Measurements from ENCODE around the gene DDX18.

Gene DDX18

DNA sequence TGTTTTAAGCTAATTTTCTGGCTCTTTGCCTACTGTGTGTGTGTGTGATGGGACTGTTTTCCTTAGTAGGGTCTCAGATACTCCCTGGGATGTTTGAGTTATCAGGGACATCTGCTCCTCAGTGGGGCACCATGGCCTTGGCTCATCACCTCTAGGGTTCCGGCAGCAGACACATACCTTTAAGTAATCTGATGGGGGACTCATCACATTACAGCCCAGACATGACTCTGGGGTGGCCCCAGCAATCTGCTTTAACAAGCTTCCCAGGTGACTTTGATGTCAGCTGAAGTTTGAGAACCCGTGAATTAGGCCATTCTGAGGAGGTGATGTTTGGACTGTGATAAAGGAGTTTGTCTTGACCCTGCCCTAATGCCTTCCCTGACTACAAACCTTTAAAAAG is 38.8 kb downstream of the DDX18 start:
- H3K4me2 ChIP-seq (ENCODE audit: low read length) = no peak overlapping the region

DNA sequence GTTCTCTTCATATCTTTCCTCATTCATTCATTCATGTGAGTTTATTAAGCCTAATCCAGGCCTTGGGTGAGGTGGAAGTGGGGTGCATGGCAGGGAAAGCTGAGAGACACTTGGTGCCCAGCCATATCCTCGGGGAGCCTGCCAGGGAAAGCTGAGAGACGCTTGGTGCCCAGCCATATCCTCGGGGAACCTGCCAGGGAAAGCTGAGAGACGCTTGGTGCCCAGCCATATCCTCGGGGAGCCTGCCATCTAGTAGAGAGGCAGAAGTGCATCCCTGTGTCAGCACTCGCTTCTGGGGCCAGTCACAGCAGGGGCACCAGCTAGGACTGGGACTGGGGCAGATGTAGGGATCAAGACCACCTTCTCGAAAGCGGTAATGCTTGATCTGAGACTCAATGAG is 39.4 kb downstream of the DDX18 start:
- Histone ChIP-seq H3K9me3 (ENCODE audit: control insufficient read depth, low read length) (no peaks in the 10 kb centered on the region), H3K4me1 (peaks cover 57% of the 10 kb centered on the region), H3K4me3 (ENCODE audit: low read depth, low read length) (no peak overlapping the region), H3K36me3 (ENCODE audit: control insufficient read depth, insufficient read depth, low read length) (no peaks in the 10 kb centered on the region), H2AFZ (peak overlapping the region; percentile 68), H3K9ac (no peak overlapping the region), H3K27me3 (ENCODE audit: control insufficient read depth, insufficient read depth, low read length) (no peaks in the 10 kb centered on the region), H3K4me2 (ENCODE audit: low read length) (no peak overlapping the region), H3K79me2 (no peaks in the 10 kb centered on the region), H3K27ac (peak overlapping the region; percentile 88)
- TF ChIP-seq, protein P1, sequence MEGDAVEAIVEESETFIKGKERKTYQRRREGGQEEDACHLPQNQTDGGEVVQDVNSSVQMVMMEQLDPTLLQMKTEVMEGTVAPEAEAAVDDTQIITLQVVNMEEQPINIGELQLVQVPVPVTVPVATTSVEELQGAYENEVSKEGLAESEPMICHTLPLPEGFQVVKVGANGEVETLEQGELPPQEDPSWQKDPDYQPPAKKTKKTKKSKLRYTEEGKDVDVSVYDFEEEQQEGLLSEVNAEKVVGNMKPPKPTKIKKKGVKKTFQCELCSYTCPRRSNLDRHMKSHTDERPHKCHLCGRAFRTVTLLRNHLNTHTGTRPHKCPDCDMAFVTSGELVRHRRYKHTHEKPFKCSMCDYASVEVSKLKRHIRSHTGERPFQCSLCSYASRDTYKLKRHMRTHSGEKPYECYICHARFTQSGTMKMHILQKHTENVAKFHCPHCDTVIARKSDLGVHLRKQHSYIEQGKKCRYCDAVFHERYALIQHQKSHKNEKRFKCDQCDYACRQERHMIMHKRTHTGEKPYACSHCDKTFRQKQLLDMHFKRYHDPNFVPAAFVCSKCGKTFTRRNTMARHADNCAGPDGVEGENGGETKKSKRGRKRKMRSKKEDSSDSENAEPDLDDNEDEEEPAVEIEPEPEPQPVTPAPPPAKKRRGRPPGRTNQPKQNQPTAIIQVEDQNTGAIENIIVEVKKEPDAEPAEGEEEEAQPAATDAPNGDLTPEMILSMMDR (IDR thresholded peaks at IDR 0.05) = no peak

More for the DNA sequence above, 38.8 kb downstream of the DDX18 start:
- Histone ChIP-seq H3K4me1 (peaks cover 57% of the 10 kb centered on the region), H3K27me3 (ENCODE audit: control insufficient read depth, insufficient read depth, low read length) (no peaks in the 10 kb centered on the region), H3K36me3 (ENCODE audit: control insufficient read depth, insufficient read depth, low read length) (no peaks in the 10 kb centered on the region), H3K9me3 (ENCODE audit: control insufficient read depth, low read length) (no peaks in the 10 kb centered on the region), H3K9ac (no peak overlapping the region), H2AFZ (peak overlapping the region; percentile 68), H3K27ac (peak overlapping the region; percentile 88), H3K79me2 (no peaks in the 10 kb centered on the region), H3K4me3 (ENCODE audit: low read depth, low read length) (no peak overlapping the region)
- TF ChIP-seq, protein P1 (IDR thresholded peaks at IDR 0.05) = no peak

DNA sequence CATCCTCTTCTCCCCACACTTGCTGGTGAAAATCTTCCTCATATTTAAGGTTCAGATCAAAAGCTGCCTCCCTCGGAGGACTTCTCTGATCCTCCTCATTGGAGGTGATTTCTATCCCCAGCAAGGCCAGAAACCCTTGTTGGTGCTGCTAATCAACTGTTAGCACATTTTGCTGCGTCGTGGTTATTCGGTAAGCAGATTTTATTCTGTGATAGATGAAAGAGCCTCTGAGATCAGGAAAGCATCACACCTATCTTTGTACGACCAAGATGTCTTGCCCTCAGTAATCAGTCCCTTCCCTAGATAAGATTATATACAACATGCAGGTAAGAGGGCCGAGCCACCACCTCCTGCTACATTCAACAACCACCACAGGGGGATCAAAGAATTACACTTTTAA is 40.1 kb downstream of the DDX18 start:
- Histone ChIP-seq H3K4me1 (peaks cover 56% of the 10 kb centered on the region), H3K4me3 (ENCODE audit: low read depth, low read length) (no peak overlapping the region), H3K9me3 (ENCODE audit: control insufficient read depth, low read length) (no peaks in the 10 kb centered on the region), H3K4me2 (ENCODE audit: low read length) (no peak overlapping the region), H3K79me2 (no peaks in the 10 kb centered on the region), H2AFZ (peak overlapping the region; percentile 68), H3K27ac (peak overlapping the region; percentile 88), H3K27me3 (ENCODE audit: control insufficient read depth, insufficient read depth, low read length) (no peaks in the 10 kb centered on the region), H3K36me3 (ENCODE audit: control insufficient read depth, insufficient read depth, low read length) (no peaks in the 10 kb centered on the region), H3K9ac (no peak overlapping the region)
- TF ChIP-seq, protein P1 (IDR thresholded peaks at IDR 0.05) = no peak

DNA sequence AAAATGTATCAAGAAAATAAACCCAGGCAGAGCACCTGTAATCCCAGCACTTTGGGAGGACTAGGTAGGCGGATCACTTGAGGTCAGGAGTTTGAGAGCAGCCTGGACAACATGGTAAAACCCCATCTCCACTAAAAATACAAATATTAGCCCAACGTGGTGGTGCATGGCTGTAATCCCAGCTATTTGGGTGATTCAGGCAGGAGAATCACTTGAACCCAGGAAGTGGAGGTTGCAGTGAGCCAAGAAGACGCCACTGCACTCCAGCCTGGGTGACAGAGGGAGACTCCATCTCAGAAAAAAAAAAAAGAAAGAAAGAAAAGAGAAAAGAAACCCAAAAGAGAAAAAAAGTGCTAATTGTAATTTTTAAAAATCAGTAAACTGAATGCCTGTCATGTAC is 41.4 kb downstream of the DDX18 start:
- no peaks in the 10 kb centered on the region for H3K27me3 ChIP-seq (ENCODE audit: control insufficient read depth, insufficient read depth, low read length)

More for the DNA sequence above, 41.4 kb downstream of the DDX18 start:
- TF ChIP-seq, protein P1 (IDR thresholded peaks at IDR 0.05) = no peak
- H3K27ac ChIP-seq = peak overlapping the region; percentile 88
- no peak overlapping the region for H3K4me3 ChIP-seq (ENCODE audit: low read depth, low read length)
- H3K9ac ChIP-seq = no peak overlapping the region
- H3K4me2 ChIP-seq (ENCODE audit: low read length) = no peak overlapping the region
- H3K79me2 ChIP-seq = no peaks in the 10 kb centered on the region
- H3K36me3 ChIP-seq (ENCODE audit: control insufficient read depth, insufficient read depth, low read length) = no peaks in the 10 kb centered on the region
- no peaks in the 10 kb centered on the region for H3K9me3 ChIP-seq (ENCODE audit: control insufficient read depth, low read length)
- peak overlapping the region; percentile 25 for H2AFZ ChIP-seq
- H3K4me1 ChIP-seq = peaks cover 45% of the 10 kb centered on the region
